Measurements from ENCODE around the gene HSBP1L1.

Gene HSBP1L1

GRCh38 chr18:79945118-79946042, 19.1 kb upstream of the HSBP1L1 start:
- no peak for DNase-seq

GRCh38 chr18:79947054-79947755, 17.2 kb upstream of the HSBP1L1 start:
- DNase-seq = no peak

GRCh38 chr18:79947881-79948610, 16.4 kb upstream of the HSBP1L1 start:
- DNase-seq = no peak

DNA sequence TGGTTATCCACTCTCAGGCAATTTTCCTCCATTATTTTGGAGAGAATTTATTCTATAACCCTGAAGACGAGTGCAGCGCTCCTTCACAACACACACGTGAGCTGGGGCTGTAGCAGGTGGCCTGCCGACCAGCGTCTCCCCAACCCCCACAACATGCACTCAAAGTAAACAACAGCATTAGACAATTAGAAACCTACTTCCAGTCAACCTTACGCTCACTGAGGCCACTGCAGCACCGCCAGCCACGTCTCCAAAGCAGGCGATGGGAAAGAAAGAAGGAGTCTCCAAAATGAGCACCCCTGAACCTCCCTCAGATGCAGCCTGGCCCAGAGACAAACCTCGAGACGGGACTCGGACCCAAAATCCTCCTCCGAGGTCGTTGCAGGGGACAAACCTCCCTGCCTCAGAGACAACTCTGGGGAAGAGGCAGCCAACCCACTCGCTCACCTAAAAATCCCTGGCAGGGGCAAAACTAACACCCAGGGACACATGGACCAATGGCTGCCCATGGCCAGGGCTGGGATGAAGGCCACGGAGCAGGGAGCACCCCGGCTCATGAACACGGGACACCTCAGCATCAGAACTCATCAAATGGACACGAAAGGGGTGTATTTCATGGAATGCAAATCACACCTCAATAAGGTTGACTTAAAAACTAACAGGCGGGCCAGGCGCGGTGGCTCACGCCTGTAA, 15.6 kb upstream of the HSBP1L1 start:
- DNase-seq = no peak

DNA sequence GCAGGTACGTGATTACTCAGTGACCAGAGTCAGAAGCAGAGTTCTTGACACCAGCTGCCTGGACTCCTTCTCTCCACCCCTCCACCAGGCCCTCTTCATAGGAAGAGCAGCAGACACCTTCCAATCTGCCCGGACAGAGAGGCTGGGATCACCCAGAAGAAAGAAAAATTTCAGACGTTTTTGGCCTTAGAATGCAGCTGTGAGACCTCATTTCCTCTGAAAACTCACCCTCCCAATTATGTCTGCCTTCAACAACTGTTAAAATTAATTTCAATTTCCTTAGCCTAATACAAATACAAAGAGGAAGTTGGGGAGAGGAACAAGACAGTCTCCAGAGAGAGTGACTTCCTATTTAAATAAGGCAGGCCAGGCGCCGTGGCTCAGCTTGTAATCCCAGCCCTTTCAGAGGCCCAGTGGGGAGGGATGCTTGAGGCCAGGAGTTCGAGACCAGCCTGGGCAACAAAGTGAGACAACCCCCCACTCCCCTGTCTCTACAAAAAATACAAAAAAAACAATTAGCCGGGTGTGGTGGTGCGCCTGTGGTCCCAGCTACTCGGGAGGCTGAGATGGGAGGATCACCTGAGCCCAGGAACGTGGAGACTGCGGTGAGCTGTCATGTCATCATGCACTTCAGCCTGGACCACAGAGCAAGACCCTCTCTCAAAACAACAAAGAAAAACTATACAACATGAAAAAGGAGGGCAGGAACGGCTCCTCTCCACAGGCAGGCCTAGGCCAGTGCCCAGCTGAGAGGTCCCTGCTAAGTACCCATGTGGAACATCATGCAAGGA, 14.6 kb upstream of the HSBP1L1 start:
- DNase-seq = no peak

DNA sequence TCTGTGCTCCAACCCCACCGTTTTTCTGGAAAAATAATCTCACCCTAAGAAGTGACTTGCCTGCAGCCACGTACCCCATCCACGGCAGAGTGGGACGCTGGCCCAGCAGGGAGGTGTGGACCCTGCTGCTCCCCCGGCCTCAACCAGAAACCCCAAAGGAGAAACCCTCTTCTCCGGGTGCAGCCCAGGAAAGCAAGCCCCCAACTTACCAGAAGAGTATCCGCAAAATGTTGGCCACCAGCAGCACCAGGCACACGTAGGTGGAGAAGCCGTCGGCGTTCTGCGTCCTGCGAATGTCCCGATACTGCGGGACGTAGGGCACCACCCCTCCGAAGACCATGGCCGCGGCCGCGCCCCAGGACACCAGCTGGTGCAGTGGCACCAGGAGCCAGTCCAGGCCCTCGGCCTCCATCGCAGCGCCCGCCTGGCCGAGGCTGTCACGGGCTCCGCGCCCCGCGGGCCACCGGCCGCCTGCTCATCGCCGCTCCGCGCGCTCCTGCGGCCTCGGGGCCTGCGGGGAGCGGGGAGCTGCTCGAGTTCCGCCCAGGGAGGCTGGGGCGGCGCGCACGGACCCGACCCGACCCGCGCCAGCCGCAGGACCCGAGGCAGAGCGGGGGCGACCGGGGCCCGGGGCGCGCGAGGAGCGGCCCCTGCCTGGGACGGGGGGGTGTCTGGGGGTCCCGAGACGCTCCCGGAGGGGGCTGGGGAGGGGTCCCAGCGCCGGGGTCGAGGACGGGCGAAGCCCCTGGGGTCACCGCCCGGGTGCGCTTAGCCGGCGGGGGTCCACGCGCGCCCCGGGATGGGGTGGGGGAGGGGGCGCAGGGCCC, 13.7 kb upstream of the HSBP1L1 start:
- DNase-seq = no peak

- DNase-seq = peak; percentile 82
These were observed 12.6 kb upstream of the HSBP1L1 start, which contains the start of gene SLC66A2 for GRCh38 chr18:79951545-79952455. Gene SLC66A2, minus strand, starts transcription at chr18:79951653. Its CDS starts 727 bp downstream, at chr18:79950926.

DNA sequence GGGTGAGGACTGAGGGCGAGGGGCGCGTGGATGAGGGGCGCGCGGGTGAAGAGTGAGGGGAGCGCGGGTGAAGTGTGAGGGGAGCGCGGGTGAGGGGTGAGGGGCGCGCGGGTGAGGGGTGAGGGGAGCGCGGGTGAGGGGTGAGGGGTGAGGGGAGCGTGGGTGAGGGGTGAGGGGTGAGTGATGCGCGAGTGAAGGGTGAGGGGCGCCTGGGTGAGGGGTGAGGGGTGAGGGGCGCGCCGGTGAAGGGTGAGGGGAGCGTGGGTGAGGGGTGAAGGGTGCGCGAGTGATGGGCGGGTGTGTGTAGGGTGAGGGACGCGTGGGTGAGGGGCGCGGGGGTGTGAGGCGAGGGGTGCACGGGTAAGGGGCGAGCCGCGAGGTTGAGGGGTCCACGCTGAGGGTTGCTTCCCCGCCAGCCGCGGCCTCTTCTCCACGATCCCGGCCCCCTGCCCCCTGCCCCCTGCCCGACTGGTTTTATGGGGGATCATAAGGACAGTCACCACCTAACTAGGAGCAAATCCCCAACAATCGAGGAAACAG, 11.9 kb upstream of the HSBP1L1 start:
- DNase-seq = no peak

DNA sequence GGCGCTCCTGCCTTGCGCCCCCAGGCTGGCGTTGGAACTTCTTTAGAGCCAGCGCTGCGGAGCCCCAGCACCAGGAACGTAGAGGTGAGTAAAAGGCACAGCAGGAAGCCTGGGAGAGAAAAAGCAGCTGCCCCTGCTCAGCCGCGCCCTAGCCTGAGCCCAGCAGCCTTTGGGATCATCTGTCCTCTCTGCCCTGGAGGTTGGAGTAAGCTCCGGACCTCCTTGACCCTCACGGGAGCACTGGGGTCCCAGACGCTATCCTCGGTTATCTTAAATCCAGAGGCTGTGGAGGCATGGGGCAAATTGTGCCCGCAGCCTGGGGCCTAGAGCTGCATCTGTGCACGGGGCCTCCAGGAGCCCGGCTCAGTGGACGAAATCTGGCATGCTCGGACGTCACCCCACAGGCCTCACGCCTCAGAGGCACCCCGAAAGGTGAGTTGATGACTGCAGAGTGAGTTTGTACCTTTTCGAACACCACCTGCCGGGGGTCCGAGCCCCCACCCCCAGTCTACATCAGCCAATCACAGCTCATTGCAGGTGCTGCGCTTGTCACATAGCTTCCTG, 11.4 kb upstream of the HSBP1L1 start:
- no peak for DNase-seq

- DNase-seq = no peak
These were observed 10.3 kb upstream of the HSBP1L1 start for GRCh38 chr18:79953971-79954651.

DNA sequence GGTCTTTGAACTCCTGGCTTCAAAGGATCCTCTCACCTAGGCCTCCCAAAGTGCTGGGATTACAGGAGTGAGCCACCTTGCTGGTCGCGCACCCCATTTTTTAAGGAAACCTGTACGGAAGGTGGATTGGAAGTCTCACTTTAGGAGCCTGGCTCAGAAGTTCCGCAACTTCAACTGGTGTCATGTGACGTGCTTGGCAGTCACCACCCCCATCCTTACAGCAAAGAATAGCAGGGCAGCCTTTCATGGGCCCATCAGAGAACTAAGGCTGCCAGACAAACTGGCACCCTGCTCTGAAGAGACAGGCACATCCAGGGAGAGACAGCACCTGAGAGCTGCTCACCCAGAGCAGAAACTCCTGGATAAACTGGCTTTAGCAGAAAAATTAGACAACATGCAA, 9.7 kb upstream of the HSBP1L1 start:
- no peak for DNase-seq

DNA sequence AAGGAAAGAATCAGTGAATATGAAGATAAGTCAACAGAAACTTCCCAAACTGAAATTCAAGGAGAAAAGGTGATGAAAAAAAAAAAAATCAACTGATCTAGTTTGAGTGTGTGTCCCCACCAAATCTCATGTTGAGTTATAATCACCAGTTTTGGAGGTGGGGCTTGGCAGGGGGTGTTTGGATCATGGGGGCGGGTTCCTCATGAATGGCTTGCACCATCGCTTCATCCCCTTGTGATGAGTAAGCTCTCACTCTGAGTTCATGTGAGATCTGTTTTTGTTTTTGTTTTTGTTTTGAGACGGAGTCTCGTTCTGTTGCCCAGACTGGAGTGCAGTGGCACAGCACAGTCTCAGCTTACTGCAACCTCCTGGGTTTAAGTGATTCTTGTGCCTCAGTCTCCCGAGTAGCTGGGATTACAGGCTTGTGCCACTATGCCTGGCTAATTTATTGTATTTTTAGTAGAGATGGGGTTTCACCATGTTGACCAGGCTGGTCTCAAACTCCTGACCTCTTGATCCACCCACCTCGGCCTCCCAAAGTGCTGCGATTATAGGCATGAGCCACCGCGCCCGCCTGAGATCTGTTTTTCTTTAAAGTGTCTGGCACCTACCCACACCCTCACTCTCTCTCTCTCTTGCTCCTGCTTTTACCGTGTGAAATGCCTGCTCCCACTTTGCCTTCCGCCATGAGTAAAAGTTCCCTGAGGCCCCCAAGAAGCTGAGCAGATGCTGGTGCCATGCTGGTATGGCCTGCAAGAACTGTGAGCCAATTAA, 9.0 kb upstream of the HSBP1L1 start:
- no peak for DNase-seq

DNA sequence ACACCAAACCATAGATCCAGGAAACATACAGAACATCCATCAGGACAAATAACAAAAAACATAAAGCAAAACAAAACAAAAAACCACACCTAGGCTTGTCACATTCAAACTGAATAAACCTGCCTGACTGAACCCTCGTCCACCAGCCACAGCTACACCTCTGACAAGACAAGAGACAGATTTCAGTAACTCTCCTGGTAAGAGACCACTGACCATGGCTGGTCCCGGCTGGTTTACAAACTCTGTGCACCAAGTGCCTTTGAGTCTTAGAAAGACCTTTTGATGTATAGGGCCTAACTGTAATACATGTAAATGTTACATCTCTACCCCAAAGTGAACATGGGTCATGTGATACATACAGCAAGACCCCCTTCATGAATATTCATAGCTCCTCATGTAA, 8.2 kb upstream of the HSBP1L1 start:
- DNase-seq = no peak

GRCh38 chr18:79958981-79959380, 5.5 kb upstream of the HSBP1L1 start:
- DNase-seq = no peak

GRCh38 chr18:79960161-79960801, 4.2 kb upstream of the HSBP1L1 start:
- DNase-seq = peak; percentile 62

GRCh38 chr18:79960921-79961526, 3.4 kb upstream of the HSBP1L1 start:
- no peak for DNase-seq

Measured in HCEC 1CT (cell line).